Lower leg skin (tissue), 3 donors: ENCODE measurements around the gene ZNF433.

ENCODE experiments used
- POLR2A ChIP-seq, 2 donors: fragments of 450-650 bp; IDR thresholded peaks; one replicate each; pipeline ENCODE4 v1.6.1; 2016 to 2017; ENCODE audit warnings: antibody characterized with exemption in 2 of 2, mild to moderate bottlenecking in 1 of 2, moderate library complexity in 1 of 2
- TF ChIP-seq, protein P1 (sequence below), 3 donors: fragments of 450-650 bp; IDR thresholded peaks; one replicate each; pipeline ENCODE4 v1.5.1; 2016; ENCODE audit warnings: antibody characterized with exemption in 3 of 3, mild to moderate bottlenecking in 3 of 3, moderate library complexity in 2 of 3

DNA sequence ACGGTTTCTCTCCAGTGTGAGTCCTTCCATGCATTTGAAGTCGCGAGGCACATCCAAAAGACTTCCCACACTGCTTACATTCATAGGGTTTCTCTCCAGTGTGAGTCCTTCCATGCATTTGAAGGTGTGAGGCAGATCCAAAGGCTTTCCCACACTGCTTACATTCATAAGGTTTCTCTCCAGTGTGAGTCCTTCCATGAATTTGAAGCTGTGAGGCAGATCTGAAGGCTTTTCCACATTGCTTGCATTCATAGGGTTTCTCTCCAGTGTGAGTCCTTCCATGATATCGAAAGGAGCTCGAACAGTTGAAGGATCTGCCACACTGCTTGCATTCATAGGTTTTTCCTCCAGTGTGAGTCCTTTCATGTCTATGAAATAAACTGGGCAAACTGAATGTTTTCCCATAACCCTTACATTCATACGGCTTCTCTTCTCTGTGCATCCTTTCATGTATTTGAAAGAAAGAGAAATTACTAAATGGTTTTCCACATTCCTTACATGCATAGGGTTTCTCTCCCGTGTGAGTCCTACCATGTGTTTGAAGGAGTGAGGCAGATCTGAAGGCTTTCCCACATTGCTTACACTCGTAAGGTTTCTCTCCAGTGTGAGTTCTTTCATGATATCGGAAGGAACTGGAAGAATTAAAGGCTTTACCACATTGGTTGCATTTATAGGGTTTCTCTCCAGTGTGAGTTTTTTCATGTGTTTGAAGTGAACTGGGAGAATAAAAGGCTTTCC is 20.3 kb downstream of the ZNF433 start:
- TF ChIP-seq, protein P1, sequence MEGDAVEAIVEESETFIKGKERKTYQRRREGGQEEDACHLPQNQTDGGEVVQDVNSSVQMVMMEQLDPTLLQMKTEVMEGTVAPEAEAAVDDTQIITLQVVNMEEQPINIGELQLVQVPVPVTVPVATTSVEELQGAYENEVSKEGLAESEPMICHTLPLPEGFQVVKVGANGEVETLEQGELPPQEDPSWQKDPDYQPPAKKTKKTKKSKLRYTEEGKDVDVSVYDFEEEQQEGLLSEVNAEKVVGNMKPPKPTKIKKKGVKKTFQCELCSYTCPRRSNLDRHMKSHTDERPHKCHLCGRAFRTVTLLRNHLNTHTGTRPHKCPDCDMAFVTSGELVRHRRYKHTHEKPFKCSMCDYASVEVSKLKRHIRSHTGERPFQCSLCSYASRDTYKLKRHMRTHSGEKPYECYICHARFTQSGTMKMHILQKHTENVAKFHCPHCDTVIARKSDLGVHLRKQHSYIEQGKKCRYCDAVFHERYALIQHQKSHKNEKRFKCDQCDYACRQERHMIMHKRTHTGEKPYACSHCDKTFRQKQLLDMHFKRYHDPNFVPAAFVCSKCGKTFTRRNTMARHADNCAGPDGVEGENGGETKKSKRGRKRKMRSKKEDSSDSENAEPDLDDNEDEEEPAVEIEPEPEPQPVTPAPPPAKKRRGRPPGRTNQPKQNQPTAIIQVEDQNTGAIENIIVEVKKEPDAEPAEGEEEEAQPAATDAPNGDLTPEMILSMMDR (IDR thresholded peaks at IDR 0.05), result no peak
- TF ChIP-seq POLR2A (IDR thresholded peaks at IDR 0.05), result no peak
